Esophagus squamous epithelium (tissue), 5 donors: ENCODE data around the gene DCLRE1B. TPM values are rescaled to one million over a fixed set of nuclear protein-coding genes. Genes with fewer than 3 reads are reported as not detected.

Experiments
- DNase-seq: peaks from one replicate; lab custom pipeline; 2025; lab: John Stamatoyannopoulos, UW
- H3K27ac ChIP-seq, 4 donors: fragments of 200-600 bp; sonication (generic); one replicate each; pipeline ENCODE4 v1.5.1; 2016 to 2019; ENCODE audit warnings: mild to moderate bottlenecking in 1 of 4
- H3K27me3 ChIP-seq, 4 donors: fragments of 200-600 bp; sonication (generic); 1 replicate in 3 of 4; 2 replicates in 1 of 4; pipeline versions ENCODE4 v1.5.1 to v1.6.0; 2017 to 2021; ENCODE audit warnings: antibody characterized with exemption in 1 of 4
- H3K36me3 ChIP-seq, 3 donors: fragments of 200-600 bp; sonication (generic); one replicate each; pipeline ENCODE4 v1.5.1; 2016 to 2019
- H3K4me1 ChIP-seq, 3 donors: fragments of 200-600 bp; sonication (generic); one replicate each; pipeline ENCODE4 v1.5.1; 2017 to 2019
- H3K4me3 ChIP-seq, 4 donors: fragments of 200-600 bp; sonication (generic); 1 replicate in 3 of 4; 2 replicates in 1 of 4; pipeline ENCODE4 v1.5.1; 2016 to 2019; ENCODE audit warnings: mild to moderate bottlenecking in 2 of 4, moderate library complexity in 1 of 4
- H3K9me3 ChIP-seq, 3 donors: fragments of 200-600 bp; sonication (generic); one replicate each; pipeline ENCODE4 v1.5.1; 2016 to 2019
- POLR2A ChIP-seq, 4 donors: fragments of 450-650 bp; IDR thresholded peaks; one replicate each; pipeline ENCODE4 v1.6.1; 2017; ENCODE audit warnings: antibody characterized with exemption in 4 of 4, mild to moderate bottlenecking in 4 of 4, moderate library complexity in 3 of 4
- WGBS, 2 donors: methylation state at CpG; one replicate each; pipeline ENCODE4 v1.1.5; 2018; 5-methylcytosine and 5-hydroxymethylcytosine counted together
- intact Hi-C: fragments of 100-400 bp; cut with DNase I; formaldehyde crosslinking; loops from one replicate; pipeline ENCODE4 v1.15.0; 2022
- total RNA-seq, 4 donors: library from RNA; depleted of rRNA; stranded (reverse); fragments of >200 nt; gene quantifications; one replicate each; pipeline ENCODE4 v1.1.0, GENCODE V29; 2016
- TF ChIP-seq, protein P1 (sequence below), 6 experiments: fragments of 450-650 bp in 4 of 6; fragments of 200-600 bp in 2 of 6; sonication (generic) in 2 of 6; IDR thresholded peaks; one replicate each; pipeline ENCODE4 v1.5.1; 2016 to 2019; ENCODE audit warnings: antibody characterized with exemption in 6 of 6, mild to moderate bottlenecking in 4 of 6, moderate library complexity in 4 of 6
- donor health status: DM: yes; HTN: yes; CAD: no.

The DCLRE1B gene
- total RNA-seq, 4 donors from 2014 or later = 2.7 to 6.5 (median 4.7) TPM

DNA sequence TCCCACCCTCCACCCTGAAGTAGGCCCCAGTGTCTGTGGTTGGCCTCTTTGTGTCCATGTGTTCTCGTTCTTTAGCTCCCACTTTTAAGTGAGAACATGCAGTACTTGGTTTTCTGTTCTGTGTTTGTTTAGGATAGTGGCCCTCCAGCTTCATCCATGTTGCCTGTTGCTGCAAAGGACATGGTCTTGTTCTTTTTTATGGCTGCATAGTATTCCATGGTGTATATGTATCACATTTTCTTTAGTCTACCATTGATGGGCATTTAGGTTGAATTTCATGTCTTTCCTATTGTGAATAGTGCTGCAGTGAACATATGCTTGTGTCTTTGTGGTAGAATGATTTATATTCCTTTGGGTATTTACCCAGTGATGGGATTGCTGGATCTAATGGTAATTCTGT, 30.1 kb downstream of the DCLRE1B start:
- Histone ChIP-seq H3K4me3 (no peak overlapping the region), H3K27me3 (no peaks in the 10 kb centered on the region), H3K9me3 (no peaks in the 10 kb centered on the region), H3K36me3 (peaks cover 0 to 2% (median 0%) of the 10 kb centered on the region in 3 donors), H3K27ac (no peak overlapping the region), H3K4me1 (peaks cover 8 to 80% (median 28%) of the 10 kb centered on the region in 3 donors)
- intact Hi-C loops = no loop called here
- no peak for DNase-seq
- WGBS, 2 donors = 90 to 93% methylated on average over 1 of the region's 1 CpG
- TF ChIP-seq, protein P1, sequence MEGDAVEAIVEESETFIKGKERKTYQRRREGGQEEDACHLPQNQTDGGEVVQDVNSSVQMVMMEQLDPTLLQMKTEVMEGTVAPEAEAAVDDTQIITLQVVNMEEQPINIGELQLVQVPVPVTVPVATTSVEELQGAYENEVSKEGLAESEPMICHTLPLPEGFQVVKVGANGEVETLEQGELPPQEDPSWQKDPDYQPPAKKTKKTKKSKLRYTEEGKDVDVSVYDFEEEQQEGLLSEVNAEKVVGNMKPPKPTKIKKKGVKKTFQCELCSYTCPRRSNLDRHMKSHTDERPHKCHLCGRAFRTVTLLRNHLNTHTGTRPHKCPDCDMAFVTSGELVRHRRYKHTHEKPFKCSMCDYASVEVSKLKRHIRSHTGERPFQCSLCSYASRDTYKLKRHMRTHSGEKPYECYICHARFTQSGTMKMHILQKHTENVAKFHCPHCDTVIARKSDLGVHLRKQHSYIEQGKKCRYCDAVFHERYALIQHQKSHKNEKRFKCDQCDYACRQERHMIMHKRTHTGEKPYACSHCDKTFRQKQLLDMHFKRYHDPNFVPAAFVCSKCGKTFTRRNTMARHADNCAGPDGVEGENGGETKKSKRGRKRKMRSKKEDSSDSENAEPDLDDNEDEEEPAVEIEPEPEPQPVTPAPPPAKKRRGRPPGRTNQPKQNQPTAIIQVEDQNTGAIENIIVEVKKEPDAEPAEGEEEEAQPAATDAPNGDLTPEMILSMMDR (IDR thresholded peaks at IDR 0.05) = no peak
- TF ChIP-seq POLR2A (IDR thresholded peaks at IDR 0.05) = no peak

DNA sequence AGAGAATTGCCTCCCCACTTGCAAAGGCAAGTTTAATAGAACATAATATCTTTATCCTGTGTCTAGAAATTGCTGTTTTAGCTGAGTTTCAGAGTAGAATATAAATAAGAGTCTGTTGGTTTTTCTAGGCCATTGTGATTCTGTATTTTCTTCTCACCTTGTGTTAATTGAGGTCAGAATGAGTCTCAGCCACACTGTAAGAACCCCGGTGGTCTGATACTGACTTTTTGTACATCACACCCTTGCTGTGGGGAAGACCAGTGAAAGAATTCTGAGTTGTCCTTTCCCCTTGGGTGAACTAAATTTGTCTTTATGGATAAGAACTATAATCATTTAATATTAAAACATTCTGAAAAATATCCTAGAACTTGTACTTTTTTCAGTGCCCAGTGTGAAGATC, 30.8 kb downstream of the DCLRE1B start:
- H3K36me3 ChIP-seq = peaks cover 0 to 10% (median 0%) of the 10 kb centered on the region in 3 donors
- no peak for DNase-seq
- H3K4me3 ChIP-seq = no peak overlapping the region
- intact Hi-C loops = no loop called here
- H3K27me3 ChIP-seq = no peaks in the 10 kb centered on the region
- no peaks in the 10 kb centered on the region for H3K9me3 ChIP-seq
- WGBS, 2 donors = 78 to 80% methylated on average over 1 of the region's 1 CpG
- H3K27ac ChIP-seq = no peak overlapping the region
- TF ChIP-seq, protein P1 (IDR thresholded peaks at IDR 0.05) = no peak
- no peak for TF ChIP-seq POLR2A (IDR thresholded peaks at IDR 0.05)
- H3K4me1 ChIP-seq = peaks cover under 1 to 80% (median 23%) of the 10 kb centered on the region in 3 donors

DNA sequence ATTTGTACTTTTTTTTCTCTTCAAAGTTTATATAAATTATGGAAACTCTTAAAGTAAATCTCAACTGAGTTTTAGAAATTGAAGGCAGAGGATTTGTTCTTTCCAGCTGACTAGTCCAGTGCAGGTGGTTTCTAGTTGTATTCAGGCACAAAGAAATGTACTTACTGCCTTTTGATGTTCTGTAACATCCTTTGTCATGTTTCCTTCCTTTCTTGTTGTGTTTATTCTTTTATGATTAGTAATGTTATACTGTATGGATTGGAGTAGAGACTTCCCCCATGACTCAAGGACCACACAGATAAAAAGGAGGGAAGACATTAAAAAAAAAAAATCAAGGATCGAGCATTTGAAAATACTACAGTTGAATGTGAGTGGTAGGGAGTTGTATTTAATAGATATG, 32.0 kb downstream of the DCLRE1B start:
- WGBS, 2 donors = 67 to 76% methylated on average over 1 of the region's 1 CpG
- peaks cover 3 to 22% (median 5%) of the 10 kb centered on the region in 3 donors for H3K36me3 ChIP-seq
- H3K9me3 ChIP-seq = no peaks in the 10 kb centered on the region
- H3K27me3 ChIP-seq = no peaks in the 10 kb centered on the region
- TF ChIP-seq, protein P1 (IDR thresholded peaks at IDR 0.05) = no peak
- no peak for TF ChIP-seq POLR2A (IDR thresholded peaks at IDR 0.05)
- H3K4me3 ChIP-seq = no peak overlapping the region
- H3K27ac ChIP-seq = no peak overlapping the region
- no peak for DNase-seq
- peaks cover 0 to 68% (median 11%) of the 10 kb centered on the region in 3 donors for H3K4me1 ChIP-seq
- intact Hi-C loops = no loop called here

DNA sequence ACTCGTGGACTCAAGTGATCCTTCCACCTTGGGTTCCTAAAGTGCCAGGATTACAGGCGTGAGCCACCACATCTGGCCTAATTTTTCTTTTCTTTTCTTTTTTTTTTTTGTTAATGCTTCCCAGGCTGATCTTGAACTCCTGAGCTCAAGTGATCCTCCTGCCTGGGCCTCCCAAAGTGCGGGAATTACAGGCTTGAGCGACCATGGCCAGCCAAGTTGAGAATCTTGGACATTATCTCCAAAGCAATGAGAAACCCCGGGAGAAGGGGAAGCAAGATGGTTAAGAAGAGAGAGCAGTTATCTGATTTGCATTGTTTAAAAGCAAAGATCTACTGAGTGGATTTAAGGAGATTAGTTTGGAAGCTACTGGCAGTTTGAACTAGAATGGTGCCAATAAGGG, 33.1 kb downstream of the DCLRE1B start:
- H3K27ac ChIP-seq = no peak overlapping the region
- TF ChIP-seq, protein P1 (IDR thresholded peaks at IDR 0.05) = no peak
- TF ChIP-seq POLR2A (IDR thresholded peaks at IDR 0.05) = no peak
- peaks cover 0 to 59% (median 11%) of the 10 kb centered on the region in 3 donors for H3K4me1 ChIP-seq
- peaks cover 3 to 32% (median 8%) of the 10 kb centered on the region in 3 donors for H3K36me3 ChIP-seq
- no peak overlapping the region for H3K4me3 ChIP-seq
- H3K9me3 ChIP-seq = no peaks in the 10 kb centered on the region
- 71 to 75% methylated on average over 4 to 5 of the region's 5 CpGs for WGBS, 2 donors
- intact Hi-C loops = no loop called here
- DNase-seq = no peak
- H3K27me3 ChIP-seq = no peaks in the 10 kb centered on the region

DNA sequence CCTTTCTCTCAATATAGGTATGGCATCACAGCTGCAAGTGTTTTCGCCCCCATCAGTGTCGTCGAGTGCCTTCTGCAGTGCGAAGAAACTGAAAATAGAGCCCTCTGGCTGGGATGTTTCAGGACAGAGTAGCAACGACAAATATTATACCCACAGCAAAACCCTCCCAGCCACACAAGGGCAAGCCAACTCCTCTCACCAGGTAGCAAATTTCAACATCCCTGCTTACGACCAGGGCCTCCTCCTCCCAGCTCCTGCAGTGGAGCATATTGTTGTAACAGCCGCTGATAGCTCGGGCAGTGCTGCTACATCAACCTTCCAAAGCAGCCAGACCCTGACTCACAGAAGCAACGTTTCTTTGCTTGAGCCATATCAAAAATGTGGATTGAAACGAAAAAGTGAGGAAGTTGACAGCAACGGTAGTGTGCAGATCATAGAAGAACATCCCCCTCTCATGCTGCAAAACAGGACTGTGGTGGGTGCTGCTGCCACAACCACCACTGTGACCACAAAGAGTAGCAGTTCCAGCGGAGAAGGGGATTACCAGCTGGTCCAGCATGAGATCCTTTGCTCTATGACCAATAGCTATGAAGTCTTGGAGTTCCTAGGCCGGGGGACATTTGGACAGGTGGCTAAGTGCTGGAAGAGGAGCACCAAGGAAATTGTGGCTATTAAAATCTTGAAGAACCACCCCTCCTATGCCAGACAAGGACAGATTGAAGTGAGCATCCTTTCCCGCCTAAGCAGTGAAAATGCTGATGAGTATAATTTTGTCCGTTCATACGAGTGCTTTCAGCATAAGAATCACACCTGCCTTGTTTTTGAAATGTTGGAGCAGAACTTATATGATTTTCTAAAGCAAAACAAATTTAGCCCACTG, 35.5 kb downstream of the DCLRE1B start:
- H3K36me3 ChIP-seq = peaks cover 3 to 53% (median 8%) of the 10 kb centered on the region in 3 donors
- no peak for DNase-seq
- peaks cover 0 to 49% (median 11%) of the 10 kb centered on the region in 3 donors for H3K4me1 ChIP-seq
- no peak overlapping the region for H3K4me3 ChIP-seq
- WGBS, 2 donors = 60 to 76% methylated on average over 15 to 16 of the region's 16 CpGs
- H3K9me3 ChIP-seq = no peaks in the 10 kb centered on the region
- peak overlapping the region in 2 of 4 donors; percentile 13 to 35 for H3K27ac ChIP-seq
- H3K27me3 ChIP-seq = no peaks in the 10 kb centered on the region
- no peak for TF ChIP-seq POLR2A (IDR thresholded peaks at IDR 0.05)
- TF ChIP-seq, protein P1 (IDR thresholded peaks at IDR 0.05) = no peak
- intact Hi-C loops = no loop called here
